A673 (cell line): ENCODE results near the gene INKA1. TPM values are rescaled to one million over a fixed set of nuclear protein-coding genes. Genes with fewer than 3 reads are reported as not detected.
A peak's percentile ranks its signal among the peaks of the same experiment; 100 is the strongest.

Source experiments
- BruUV-seq: library from RNA; stranded (reverse); fragments of 400-500 nt; replicated peaks from 2 replicates; lab custom pipeline; 2021; lab: Mats Ljungman, UMichigan
- CTCF ChIA-PET: fragments of 300-600 bp; sonication (Branson Sonifier 250); formaldehyde crosslinking; loops from one replicate; lab custom pipeline; 2022; ENCODE audit warnings: antibody characterized with exemption; lab: Charles Lee
- POLR2A ChIA-PET: fragments of 300-600 bp; sonication (Branson Sonifier 250); formaldehyde crosslinking; loops from one replicate; lab custom pipeline; 2022; ENCODE audit warnings: antibody characterized with exemption; ENCODE audit not compliant: low non-redundant PET; lab: Charles Lee
- DNase-seq: peaks from one replicate; pipeline ENCODE4 v3.0.0-alpha.2; 2015; ENCODE audit warnings: low spot score
- H3K27ac ChIP-seq: fragments of 200-600 bp; sonication (generic); 2 replicates; pipeline ENCODE4 v1.5.1; 2016; ENCODE audit warnings: mixed run types, low read depth, mild to moderate bottlenecking, mixed read lengths, antibody characterized with exemption, low read length; ENCODE audit not compliant: poor library complexity, severe bottlenecking
- H3K27me3 ChIP-seq: fragments of 200-600 bp; sonication (generic); replicated peaks from 2 replicates; pipeline ENCODE4 v1.6.1; 2017; ENCODE audit warnings: mixed run types, low read depth, mild to moderate bottlenecking, mixed read lengths, antibody characterized with exemption, low read length; ENCODE audit not compliant: insufficient read depth, poor library complexity
- H3K36me3 ChIP-seq: fragments of 200-600 bp; sonication (generic); 2 replicates; pipeline ENCODE4 v1.6.1; 2016; ENCODE audit warnings: mixed run types, mild to moderate bottlenecking, mixed read lengths, antibody characterized with exemption, low read length; ENCODE audit not compliant: insufficient read depth, poor library complexity, severe bottlenecking
- H3K4me1 ChIP-seq: fragments of 200-600 bp; sonication (generic); 2 replicates; pipeline ENCODE4 v1.6.1; 2017; ENCODE audit warnings: mixed run types, mild to moderate bottlenecking, mixed read lengths, antibody characterized with exemption, low read length; ENCODE audit not compliant: insufficient read depth, poor library complexity, severe bottlenecking
- H3K4me3 ChIP-seq: fragments of 200-600 bp; sonication (generic); 2 replicates; pipeline ENCODE4 v1.5.1; 2016; ENCODE audit warnings: low read depth, mixed run types, mild to moderate bottlenecking, mixed read lengths, low read length; ENCODE audit not compliant: poor library complexity, severe bottlenecking
- H3K9me3 ChIP-seq: fragments of 200-600 bp; sonication (generic); 2 replicates; pipeline ENCODE4 v1.6.1; 2016; ENCODE audit warnings: mixed run types, low read depth, mild to moderate bottlenecking, mixed read lengths, antibody characterized with exemption, low read length; ENCODE audit not compliant: poor library complexity, severe bottlenecking
- CTCF ChIP-seq: fragments of 300-800, 200-600 bp; sonication (generic); conservative IDR thresholded peaks from 2 replicates; pipeline ENCODE4 v1.5.1; 2017; ENCODE audit warnings: low read depth, mild to moderate bottlenecking, antibody characterized with exemption, low read length, moderate library complexity, mixed read lengths
- EZH2 ChIP-seq: fragments of 200-600 bp; sonication (generic); IDR thresholded peaks from 2 replicates; pipeline ENCODE4 v1.6.1; 2017; ENCODE audit warnings: borderline replicate concordance, low read depth, mild to moderate bottlenecking, mixed read lengths, antibody characterized with exemption, low read length; ENCODE audit not compliant: poor library complexity, severe bottlenecking
- intact Hi-C: fragments of 100-400 bp; cut with micrococcal nuclease; formaldehyde crosslinking; loops from one replicate; pipeline ENCODE4 v1.10.0; 2022; ENCODE audit not compliant: unreplicated experiment
- total RNA-seq: library from RNA; stranded (reverse); gene quantifications from 2 replicates; pipeline ENCODE4 v1.2.3, GENCODE V29; 2021

Gene INKA1
- total RNA-seq, 1 experiment from 2014 or later, result 7.1 TPM

- TF ChIP-seq CTCF (no peak), EZH2 (no peak)
- Histone ChIP-seq H3K9me3 (no peaks in the 10 kb centered on the region), H3K4me3 (peak overlapping the region; percentile 84), H3K36me3 (peaks cover 6% of the 10 kb centered on the region), H3K27me3 (no peaks in the 10 kb centered on the region), H3K27ac (peak overlapping the region; percentile 81), H3K4me1 (no peaks in the 10 kb centered on the region)
- intact Hi-C loops, result no loop called here
- ChIA-PET CTCF (no interaction called here), POLR2A (no interaction called here)
- DNase-seq, result no peak
- no TSS peak for BruUV-seq
Observed at GRCh38 chr3:49785565-49786356, 17.3 kb upstream of the INKA1 start.

- CTCF ChIA-PET, result no interaction called here
Observed at GRCh38 chr3:49786357-49787181, 16.5 kb upstream of the INKA1 start, which contains the start of gene IP6K1. Gene IP6K1 (minus strand): TSS chr3:49786542. CDS start chr3:49748040, 38,502 bp downstream.

GRCh38 chr3:49787182-49787464 is 15.9 kb upstream of the INKA1 start:
- CTCF ChIA-PET, result no interaction called here
- H3K36me3 ChIP-seq, result peaks cover 6% of the 10 kb centered on the region
- no peaks in the 10 kb centered on the region for H3K9me3 ChIP-seq
- no peak overlapping the region for H3K27ac ChIP-seq
- POLR2A ChIA-PET, result no interaction called here
- BruUV-seq, result no TSS peak
- intact Hi-C loops, result no loop called here
- peak overlapping the region; percentile 84 for H3K4me3 ChIP-seq
- DNase-seq, result no peak
- TF ChIP-seq EZH2, result no peak
- no peak for TF ChIP-seq CTCF
- H3K4me1 ChIP-seq, result no peaks in the 10 kb centered on the region
- no peaks in the 10 kb centered on the region for H3K27me3 ChIP-seq

More at GRCh38 chr3:49786357-49787181, 16.5 kb upstream of the INKA1 start, which contains the start of gene IP6K1:
- DNase-seq, result peak; percentile 98
- TSS peak; percentile 96 for BruUV-seq
- TF ChIP-seq EZH2 (no peak), CTCF (no peak)
- Histone ChIP-seq H3K27me3 (no peaks in the 10 kb centered on the region), H3K9me3 (no peaks in the 10 kb centered on the region), H3K4me3 (peak within 1 kb of the TSS; percentile 84), H3K36me3 (peaks cover 6% of the 10 kb centered on the region), H3K27ac (peak within 1 kb of the TSS; percentile 81), H3K4me1 (no peaks in the 10 kb centered on the region)
- intact Hi-C loops, result no loop called here
- POLR2A ChIA-PET, result no interaction called here
